ENCODE results near the gene SH3TC1. TPM values are rescaled to one million over a fixed set of nuclear protein-coding genes. Genes with fewer than 3 reads are reported as not detected.

Gene SH3TC1
- total RNA-seq, 1 experiment from 2014 or later: 2.2 TPM

DNA sequence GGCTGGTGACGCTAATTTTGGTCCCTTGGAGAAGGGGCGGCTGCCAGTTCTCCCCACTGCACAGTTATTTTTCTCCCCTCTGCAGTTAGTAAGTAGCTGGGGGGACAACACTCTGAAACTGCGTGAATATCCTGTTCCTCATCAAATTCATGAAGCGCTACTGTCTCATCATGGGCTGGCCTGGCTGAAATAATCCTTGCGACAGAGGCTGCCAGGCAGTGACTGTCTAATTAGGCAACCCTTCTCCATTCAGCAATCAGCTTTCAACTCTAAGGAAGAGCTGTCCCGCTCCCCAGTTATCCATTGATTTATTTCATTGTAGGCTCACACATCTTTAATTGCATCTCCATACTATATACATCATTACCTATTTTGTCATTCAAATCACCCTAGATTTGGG, 8.2 kb downstream of the SH3TC1 start:
- no peak for DNase-seq
- Histone ChIP-seq H3K27me3 (ENCODE audit: control insufficient read depth, insufficient read depth, low read length) (no peaks in the 10 kb centered on the region), H3K4me3 (ENCODE audit: insufficient read depth, low read depth, low read length) (no peak overlapping the region), H3K36me3 (replicated peaks; ENCODE audit: control insufficient read depth, insufficient read depth, low read length) (no peaks in the 10 kb centered on the region)

DNA sequence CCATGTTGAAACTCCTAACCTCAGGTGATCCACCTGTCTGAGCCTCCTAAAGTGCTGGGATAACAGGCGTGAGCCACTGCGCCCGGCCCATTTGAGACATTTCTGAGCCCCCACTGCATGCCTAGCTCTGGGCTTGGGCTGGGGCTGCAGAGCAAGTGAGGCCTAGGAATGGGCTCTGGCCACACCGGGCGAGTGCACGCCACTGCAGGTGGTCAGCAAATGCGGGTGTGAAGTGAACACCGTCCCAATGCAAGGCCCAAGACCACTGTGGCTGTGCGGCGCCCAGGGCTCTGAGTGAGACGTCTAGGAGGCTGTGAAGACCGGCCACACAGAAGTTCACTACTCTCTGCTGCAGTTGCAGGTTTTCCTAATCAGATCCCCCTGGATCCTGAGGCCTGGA, 9.5 kb downstream of the SH3TC1 start:
- Histone ChIP-seq H3K36me3 (replicated peaks; ENCODE audit: control insufficient read depth, insufficient read depth, low read length) (no peaks in the 10 kb centered on the region), H3K4me3 (ENCODE audit: insufficient read depth, low read depth, low read length) (no peak overlapping the region)
- no peak for DNase-seq

DNA sequence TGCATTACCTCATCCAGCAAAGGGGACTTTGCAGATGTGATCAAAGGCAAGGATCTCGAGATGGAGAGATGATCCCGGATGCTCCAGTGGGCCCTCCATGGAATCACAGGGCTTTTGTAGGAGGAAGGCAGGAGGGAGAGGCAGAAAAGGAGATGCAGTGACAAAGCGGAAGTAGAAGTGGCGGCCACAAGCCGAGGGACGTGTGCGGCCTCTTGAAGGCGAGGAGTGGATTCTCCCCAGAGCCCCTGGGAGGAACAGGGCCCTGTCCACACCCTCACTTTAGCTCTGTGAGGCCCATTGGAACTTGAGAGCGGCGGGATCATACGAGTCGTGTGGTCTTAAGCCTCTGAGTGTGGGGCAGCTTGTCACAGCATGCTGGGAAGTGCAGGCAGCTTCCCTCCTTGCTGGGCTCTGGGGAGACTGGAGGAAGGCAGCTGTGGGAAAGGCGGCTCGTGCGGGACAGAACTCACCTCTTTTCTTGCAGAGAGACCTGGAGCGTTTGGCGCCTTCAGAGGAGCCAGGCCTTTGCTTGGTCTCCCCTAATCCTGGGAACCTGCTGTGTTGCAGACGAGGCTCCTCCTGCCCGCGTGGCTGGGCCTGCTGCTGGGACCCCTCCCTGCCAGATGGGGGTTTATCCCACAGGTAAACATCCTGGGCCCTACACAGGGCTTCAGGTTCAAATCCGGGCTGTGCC, 10.2 kb downstream of the SH3TC1 start:
- Histone ChIP-seq H3K27me3 (ENCODE audit: control insufficient read depth, insufficient read depth, low read length) (no peaks in the 10 kb centered on the region), H3K4me3 (ENCODE audit: insufficient read depth, low read depth, low read length) (no peak overlapping the region), H3K36me3 (replicated peaks; ENCODE audit: control insufficient read depth, insufficient read depth, low read length) (no peaks in the 10 kb centered on the region)
- DNase-seq: no peak

More for the DNA sequence above, 9.5 kb downstream of the SH3TC1 start:
- H3K27me3 ChIP-seq (ENCODE audit: control insufficient read depth, insufficient read depth, low read length): no peaks in the 10 kb centered on the region

DNA sequence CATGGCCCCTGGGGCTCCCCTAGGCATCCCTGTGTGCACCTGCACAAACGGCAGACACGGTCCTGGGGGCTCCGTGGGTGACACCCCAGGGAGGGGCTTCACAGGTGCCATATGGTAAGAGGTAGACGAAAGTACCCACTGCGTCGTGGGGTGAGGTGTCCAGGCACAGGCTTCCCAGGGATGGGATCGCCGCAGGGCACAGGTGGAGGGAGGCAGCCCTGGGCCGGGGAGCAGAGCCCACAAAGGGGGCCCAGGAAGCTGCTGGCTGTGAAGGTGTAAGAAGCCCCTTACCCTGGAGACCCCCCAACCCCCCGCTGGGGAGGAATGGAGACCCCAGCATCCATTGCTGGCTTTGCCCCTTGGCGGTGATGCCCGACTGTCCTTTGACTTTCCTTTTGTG, 10.9 kb downstream of the SH3TC1 start:
- DNase-seq: no peak
- no peak overlapping the region for H3K4me3 ChIP-seq (ENCODE audit: insufficient read depth, low read depth, low read length)
- H3K27me3 ChIP-seq (ENCODE audit: control insufficient read depth, insufficient read depth, low read length): no peaks in the 10 kb centered on the region
- no peaks in the 10 kb centered on the region for H3K36me3 ChIP-seq (replicated peaks; ENCODE audit: control insufficient read depth, insufficient read depth, low read length)

DNA sequence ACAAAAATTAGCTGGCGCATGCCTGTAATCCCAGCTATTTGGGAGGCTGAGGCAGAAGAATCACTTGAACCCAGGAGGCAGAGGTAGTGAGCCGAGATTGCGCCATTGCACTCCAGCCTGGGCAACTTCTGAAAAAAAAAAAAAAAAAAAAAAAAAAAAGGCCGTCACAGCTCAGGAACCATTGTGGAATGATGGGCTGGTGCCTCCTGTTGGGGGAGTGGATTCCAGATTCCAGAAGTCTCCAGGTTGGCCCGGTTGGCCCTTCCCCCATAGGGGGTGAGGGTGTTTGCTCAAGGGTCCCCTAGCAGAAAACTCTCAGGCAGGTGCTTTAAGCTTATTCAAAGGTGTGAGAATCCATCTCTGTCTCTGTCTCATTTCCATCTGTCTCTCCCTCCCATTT, 11.5 kb downstream of the SH3TC1 start:
- no peaks in the 10 kb centered on the region for H3K27me3 ChIP-seq (ENCODE audit: control insufficient read depth, insufficient read depth, low read length)
- no peak overlapping the region for H3K4me3 ChIP-seq (ENCODE audit: insufficient read depth, low read depth, low read length)
- H3K36me3 ChIP-seq (replicated peaks; ENCODE audit: control insufficient read depth, insufficient read depth, low read length): no peaks in the 10 kb centered on the region
- DNase-seq: no peak

DNA sequence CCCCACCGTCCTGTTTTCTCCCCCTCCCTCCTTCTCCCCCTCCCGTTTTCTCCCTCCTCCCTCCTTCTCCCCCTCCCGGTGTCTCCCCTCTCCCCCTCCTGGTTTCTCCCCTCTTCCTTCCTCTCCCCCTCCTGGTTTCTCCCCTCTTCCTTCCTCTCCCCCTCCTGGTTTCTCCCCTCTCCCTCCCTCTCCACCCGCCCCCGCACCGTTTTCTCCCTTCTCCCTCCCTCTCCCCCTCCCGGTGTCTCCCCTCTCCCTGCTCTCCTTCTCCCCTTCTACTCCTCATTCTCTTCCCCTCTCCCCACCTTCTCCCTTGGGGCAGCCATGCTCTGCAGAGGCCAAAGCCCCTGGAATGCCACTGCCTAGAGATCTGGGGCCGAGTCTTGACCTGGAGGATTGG, 12.2 kb downstream of the SH3TC1 start:
- H3K36me3 ChIP-seq (replicated peaks; ENCODE audit: control insufficient read depth, insufficient read depth, low read length): no peaks in the 10 kb centered on the region
- H3K4me3 ChIP-seq (ENCODE audit: insufficient read depth, low read depth, low read length): no peak overlapping the region
- no peaks in the 10 kb centered on the region for H3K27me3 ChIP-seq (ENCODE audit: control insufficient read depth, insufficient read depth, low read length)
- no peak for DNase-seq

DNA sequence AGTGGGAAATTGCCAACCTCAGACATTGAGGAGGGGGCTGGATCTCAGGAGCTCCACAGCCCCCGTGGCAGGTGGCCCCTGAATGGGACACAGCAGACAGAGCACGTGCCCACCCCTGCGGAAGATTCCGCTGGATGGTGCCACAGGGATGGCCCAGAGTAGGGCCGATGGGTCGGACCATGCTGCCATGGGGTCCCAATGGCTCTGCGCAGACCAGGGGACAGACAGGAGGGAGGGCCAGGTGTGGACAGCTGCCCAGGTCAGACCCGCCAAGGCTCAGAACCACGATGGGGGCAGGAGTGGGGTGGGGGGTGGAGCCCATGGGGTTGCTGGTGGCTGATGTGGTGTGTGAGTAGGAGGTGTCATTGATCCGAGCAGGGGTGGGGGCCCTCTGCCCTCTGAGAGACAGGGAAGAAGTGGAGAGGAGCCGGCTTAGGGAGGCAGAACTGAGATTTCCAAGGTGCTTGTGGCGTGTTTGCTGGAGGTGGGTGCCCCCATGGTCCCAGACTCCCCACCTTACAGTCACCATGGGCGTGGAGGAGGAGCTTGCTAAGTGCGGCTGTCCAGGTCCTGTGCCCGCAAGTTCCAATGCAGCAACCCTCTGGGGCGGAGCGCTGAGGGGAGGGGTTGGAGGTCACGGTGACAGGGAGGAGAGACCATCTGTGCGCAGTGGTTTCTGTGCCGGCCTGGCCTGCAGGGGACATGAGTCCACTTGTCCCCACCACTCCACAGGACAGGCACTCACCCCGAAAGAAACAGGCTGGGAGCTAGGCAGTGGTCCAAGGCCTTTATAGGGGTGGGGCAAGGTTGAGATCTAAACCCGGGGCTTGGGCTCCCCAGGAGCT, 12.9 kb downstream of the SH3TC1 start:
- no peak for DNase-seq
- no peaks in the 10 kb centered on the region for H3K27me3 ChIP-seq (ENCODE audit: control insufficient read depth, insufficient read depth, low read length)
- H3K4me3 ChIP-seq (ENCODE audit: insufficient read depth, low read depth, low read length): no peak overlapping the region
- H3K36me3 ChIP-seq (replicated peaks; ENCODE audit: control insufficient read depth, insufficient read depth, low read length): no peaks in the 10 kb centered on the region

DNA sequence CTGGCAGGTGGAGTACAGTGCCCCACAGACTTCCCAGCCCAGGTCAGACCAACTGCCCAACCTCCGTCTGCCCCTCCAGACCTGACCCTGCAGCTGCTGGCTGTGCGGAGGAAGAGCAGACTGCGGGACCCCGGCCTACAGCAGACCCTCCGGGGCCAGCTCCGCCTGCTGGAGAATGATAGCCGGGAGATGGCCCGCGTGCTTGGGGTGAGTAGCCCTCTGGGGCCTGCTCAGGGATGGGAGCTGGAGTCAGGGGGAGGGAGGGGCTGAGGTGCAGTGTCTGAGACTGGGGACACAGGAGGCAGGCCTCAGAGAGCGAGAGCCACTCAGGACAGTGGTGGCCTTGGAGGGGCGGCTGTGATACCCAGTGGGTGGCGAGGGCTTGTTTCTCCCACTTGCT, 13.5 kb downstream of the SH3TC1 start:
- no peak for DNase-seq
- no peaks in the 10 kb centered on the region for H3K27me3 ChIP-seq (ENCODE audit: control insufficient read depth, insufficient read depth, low read length)
- H3K4me3 ChIP-seq (ENCODE audit: insufficient read depth, low read depth, low read length): no peak overlapping the region
- H3K36me3 ChIP-seq (replicated peaks; ENCODE audit: control insufficient read depth, insufficient read depth, low read length): no peaks in the 10 kb centered on the region

DNA sequence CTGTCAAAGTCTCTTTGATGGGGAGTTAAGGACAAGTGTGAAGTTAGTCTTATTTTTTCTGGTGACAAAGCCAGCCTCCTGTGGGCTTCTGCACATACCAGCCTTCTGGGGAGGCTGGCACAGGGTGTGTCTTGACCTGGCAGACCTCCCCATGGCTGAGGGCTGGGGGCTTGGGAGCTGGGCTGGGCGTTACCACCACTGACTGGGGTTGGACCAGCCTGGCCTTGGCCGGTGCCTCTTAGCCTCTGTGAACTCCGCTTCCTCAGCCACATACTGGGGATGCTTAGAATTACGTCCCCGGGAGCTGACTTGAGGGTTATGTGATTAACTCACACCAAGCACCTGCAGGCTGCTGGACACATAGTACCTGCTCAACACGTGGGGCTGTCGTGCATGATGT, 14.0 kb downstream of the SH3TC1 start:
- DNase-seq: no peak
- H3K4me3 ChIP-seq (ENCODE audit: insufficient read depth, low read depth, low read length): no peak overlapping the region
- H3K27me3 ChIP-seq (ENCODE audit: control insufficient read depth, insufficient read depth, low read length): no peaks in the 10 kb centered on the region
- H3K36me3 ChIP-seq (replicated peaks; ENCODE audit: control insufficient read depth, insufficient read depth, low read length): no peaks in the 10 kb centered on the region

DNA sequence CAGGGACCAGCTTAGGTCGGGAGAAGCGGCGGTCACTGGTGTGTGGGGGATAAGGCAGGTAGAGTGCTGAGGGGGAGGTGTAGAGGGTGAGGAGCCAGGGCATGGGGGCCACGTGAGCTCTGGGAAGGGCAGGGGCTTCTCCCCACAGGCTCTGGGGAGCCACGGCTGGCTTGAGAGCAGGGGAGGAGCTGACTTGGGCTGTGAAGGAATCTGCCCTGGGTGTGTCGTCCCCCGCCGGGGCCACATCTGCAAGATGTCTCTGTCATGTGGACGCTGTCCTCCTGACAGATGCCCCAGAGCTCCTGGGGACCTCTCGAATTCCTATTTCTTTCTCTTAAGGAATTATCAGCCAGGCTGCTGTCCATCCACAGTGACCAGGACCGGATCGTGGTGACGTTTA, 15.0 kb downstream of the SH3TC1 start:
- Histone ChIP-seq H3K27me3 (ENCODE audit: control insufficient read depth, insufficient read depth, low read length) (no peaks in the 10 kb centered on the region), H3K36me3 (replicated peaks; ENCODE audit: control insufficient read depth, insufficient read depth, low read length) (no peaks in the 10 kb centered on the region), H3K4me3 (ENCODE audit: insufficient read depth, low read depth, low read length) (no peak overlapping the region)
- DNase-seq: no peak

DNA sequence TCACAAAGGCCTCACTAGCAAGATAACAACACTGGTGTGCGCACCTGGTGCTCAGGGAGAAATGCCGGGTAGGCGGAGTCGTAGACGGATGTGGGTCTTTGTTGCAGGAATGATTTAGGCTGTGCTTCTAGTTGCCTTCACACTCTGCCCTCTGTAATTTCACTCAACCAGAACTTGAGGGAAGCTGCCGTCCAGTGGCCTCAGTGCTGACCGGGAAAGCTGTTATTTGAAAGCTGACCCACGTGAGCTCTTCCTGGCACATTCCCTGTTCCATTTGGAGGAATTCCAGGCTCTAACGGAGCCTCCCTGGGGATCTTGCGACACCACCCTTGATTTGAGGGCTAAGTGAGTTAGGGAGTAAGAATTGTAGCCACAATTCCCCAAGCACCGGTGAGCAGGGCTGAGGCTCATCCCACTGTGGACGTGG, 15.9 kb downstream of the SH3TC1 start:
- H3K27me3 ChIP-seq (ENCODE audit: control insufficient read depth, insufficient read depth, low read length): no peaks in the 10 kb centered on the region
- no peak overlapping the region for H3K4me3 ChIP-seq (ENCODE audit: insufficient read depth, low read depth, low read length)
- no peaks in the 10 kb centered on the region for H3K36me3 ChIP-seq (replicated peaks; ENCODE audit: control insufficient read depth, insufficient read depth, low read length)
- no peak for DNase-seq

DNA sequence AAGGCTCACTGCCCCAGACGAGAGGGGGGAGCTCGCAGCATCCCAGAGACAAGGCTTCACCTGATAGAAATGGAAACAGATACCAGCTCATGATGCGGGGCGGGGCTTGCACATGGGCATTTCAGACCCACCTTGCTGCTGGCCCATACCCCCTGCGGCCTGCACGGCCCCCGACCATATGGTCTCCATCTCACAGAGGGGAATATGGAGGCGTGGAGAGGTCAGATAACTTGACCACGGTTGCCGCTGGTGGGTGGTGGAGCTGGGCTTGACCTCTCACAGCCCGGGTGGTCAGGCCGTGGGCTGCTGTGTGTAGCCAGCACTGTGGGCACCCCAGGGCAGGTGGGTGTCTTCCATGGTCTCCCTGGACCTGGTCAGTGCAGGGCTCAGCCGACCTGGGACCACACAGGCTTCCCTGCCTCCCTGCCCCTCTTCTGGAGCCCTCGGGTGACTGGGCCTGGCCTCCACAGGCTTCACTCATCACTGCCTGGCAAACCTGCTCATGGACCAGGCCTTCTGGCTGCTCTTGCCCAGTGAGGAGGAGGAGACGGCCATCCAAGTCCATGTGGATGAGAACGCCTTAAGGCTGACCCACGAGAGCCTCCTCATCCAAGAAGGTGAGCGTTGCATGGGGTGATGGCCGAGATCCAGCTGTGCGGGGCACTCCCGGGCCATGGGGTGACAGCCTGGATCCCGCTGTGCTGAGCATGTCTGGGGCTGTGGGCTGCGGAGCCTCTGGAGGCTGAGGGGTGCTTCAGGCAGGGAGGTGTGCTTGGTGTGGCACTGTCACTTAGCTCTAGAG, 16.8 kb downstream of the SH3TC1 start:
- Histone ChIP-seq H3K4me3 (ENCODE audit: insufficient read depth, low read depth, low read length) (no peak overlapping the region), H3K36me3 (replicated peaks; ENCODE audit: control insufficient read depth, insufficient read depth, low read length) (no peaks in the 10 kb centered on the region), H3K27me3 (ENCODE audit: control insufficient read depth, insufficient read depth, low read length) (no peaks in the 10 kb centered on the region)
- no peak for DNase-seq

DNA sequence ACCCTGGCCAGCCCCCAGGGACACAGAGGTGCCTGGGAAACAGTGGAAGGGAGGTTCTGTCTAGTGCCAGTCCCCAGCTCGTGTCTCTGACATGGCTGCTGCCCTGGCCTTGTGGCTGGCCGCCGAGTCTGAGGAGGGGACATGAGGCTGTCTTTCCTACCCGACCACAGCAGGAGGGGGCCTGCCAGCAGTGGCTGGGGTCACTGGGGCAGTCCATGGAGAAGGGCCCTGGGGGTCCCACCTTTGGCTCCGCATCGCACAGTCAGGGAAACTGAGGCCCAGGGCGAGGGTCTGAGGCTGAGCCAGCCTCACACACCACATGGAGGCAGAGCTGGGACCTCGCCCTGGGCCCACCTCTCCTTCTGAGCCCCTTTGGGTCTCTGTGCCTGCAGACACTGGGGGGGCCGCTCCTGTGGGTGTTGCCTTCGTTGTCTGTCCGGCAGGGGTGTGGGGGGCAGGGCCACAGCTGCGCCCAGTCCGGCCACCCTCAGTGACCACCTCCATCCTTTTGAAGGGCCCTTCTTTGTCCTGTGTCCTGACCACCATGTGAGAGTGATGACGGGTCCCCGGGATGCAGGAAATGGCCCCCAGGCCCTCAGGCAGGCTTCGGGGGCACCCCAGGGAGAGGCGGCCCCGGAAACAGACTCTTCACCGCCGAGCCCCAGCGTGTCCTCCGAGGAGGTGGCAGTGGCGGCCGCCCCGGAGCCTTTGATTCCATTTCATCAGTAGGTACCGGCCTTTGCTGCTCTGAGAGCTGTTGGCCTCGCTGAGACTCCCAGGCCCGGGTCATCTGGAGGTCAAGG, 17.6 kb downstream of the SH3TC1 start:
- Histone ChIP-seq H3K4me3 (ENCODE audit: insufficient read depth, low read depth, low read length) (no peak overlapping the region), H3K27me3 (ENCODE audit: control insufficient read depth, insufficient read depth, low read length) (no peaks in the 10 kb centered on the region), H3K36me3 (replicated peaks; ENCODE audit: control insufficient read depth, insufficient read depth, low read length) (no peaks in the 10 kb centered on the region)
- no peak for DNase-seq

DNA sequence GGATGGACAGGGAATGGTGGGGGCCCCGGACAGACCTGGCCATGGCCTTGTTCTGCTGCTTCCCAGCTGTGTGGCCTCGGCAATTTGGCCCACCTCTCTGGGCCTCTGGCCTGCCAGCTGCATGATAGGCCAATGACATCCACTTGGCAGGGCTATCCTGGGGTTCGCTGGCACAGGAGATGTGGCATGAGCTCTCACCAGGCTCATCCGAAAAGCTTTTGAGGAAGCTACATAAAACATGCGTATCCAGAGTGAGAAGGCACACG, 18.1 kb downstream of the SH3TC1 start:
- no peak for DNase-seq
- H3K36me3 ChIP-seq (replicated peaks; ENCODE audit: control insufficient read depth, insufficient read depth, low read length): no peaks in the 10 kb centered on the region
- no peaks in the 10 kb centered on the region for H3K27me3 ChIP-seq (ENCODE audit: control insufficient read depth, insufficient read depth, low read length)
- H3K4me3 ChIP-seq (ENCODE audit: insufficient read depth, low read depth, low read length): no peak overlapping the region

Data from H7 (cell line).